ENCODE results near the gene AGTR1. TPM values are rescaled to one million over a fixed set of nuclear protein-coding genes. Genes with fewer than 3 reads are reported as not detected.
"Not testable (repeated sequence)": the region's sequence is repeated elsewhere in the genome, so short reads cannot be mapped to it uniquely, and the experiment has no call there.

AGTR1 gene
- polyA plus RNA-seq, 3 donors = 16.4 to 27.4 (median 17.1) TPM

DNA sequence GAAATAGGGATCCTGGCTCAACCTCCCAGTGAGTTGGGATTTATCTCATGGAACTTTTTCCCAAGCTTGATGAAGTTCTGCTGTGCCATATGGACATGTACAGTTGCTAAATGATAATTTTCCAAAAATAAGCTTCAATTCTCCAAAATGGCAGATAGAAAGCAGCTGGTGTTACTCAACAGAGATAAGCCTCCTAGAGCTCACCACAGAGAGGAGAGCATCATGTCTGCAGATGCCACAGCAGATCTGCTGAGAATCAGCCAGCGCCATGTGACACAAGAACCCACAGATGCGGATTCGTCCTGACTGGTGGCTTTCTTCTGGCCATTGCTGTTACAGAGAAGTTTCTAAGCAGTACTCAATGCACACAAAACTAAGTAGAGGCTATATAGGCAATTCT is 50.6 kb downstream of the AGTR1 start:
- DNase-seq (ENCODE audit: extremely low read depth in 1 of 11, low read depth in 9 of 11, low spot score in 4 of 11) = no peak

DNA sequence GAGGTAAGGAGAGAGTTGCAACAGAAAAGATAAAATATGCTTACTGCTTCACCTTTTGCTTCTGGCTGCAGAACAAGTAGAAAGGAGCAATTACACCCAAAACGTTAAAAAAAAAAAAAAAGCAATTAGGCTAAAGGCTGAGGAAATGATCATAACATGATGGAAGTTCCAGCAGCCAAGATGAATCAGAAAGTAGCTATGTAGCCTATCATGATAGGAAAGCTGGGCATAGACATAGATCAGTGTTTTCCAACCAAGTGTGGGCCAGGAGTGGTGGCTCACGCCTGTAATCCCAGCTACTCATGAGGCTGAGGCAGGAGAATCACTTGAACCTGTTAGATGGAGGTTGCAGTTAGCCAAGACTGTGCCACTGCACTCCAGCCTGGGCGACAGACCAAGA is 52.6 kb downstream of the AGTR1 start:
- no peak for DNase-seq (ENCODE audit: extremely low read depth in 1 of 11, low read depth in 9 of 11, low spot score in 4 of 11)

DNA sequence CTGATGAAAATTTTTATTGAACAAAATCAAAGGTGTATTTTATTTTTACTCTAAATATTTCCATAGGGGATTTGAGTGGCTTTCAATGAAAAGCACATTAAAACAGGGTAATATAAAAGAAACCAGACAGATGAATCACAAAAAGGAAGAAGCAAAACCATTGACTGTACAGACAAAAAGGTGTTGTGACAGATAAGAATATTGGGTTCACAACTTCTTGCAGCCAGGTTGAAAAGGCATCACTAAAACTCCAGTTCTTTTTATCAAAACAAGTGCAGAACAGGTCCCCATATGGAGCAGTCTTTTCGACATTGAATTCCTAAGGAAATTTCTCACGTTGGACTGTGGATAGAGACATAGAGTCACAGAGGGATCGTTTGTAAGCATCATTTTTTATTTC is 53.8 kb downstream of the AGTR1 start:
- no peak for DNase-seq (ENCODE audit: extremely low read depth in 1 of 11, low read depth in 9 of 11, low spot score in 4 of 11)

DNA sequence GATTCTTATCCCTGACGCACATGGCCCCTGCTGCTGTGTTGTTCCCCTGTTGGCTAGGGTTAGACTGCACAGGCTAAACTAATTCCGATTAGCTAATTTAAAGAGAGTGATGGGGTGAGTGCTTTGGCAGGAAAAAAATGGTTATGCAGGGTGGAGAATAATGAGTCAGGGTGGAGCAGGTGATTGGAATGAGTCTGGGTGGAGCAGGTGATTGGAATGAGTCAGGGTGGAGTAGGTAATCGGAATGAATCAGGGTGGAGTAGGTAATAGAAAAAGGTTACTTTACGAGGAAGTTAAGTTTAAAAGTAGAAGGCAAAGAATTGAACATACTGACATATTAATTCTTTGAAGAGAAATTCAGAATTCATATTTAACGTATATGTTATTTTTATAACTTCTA is 55.7 kb downstream of the AGTR1 start:
- not testable (repeated sequence) for DNase-seq (ENCODE audit: extremely low read depth in 1 of 11, low read depth in 9 of 11, low spot score in 4 of 11)

DNA sequence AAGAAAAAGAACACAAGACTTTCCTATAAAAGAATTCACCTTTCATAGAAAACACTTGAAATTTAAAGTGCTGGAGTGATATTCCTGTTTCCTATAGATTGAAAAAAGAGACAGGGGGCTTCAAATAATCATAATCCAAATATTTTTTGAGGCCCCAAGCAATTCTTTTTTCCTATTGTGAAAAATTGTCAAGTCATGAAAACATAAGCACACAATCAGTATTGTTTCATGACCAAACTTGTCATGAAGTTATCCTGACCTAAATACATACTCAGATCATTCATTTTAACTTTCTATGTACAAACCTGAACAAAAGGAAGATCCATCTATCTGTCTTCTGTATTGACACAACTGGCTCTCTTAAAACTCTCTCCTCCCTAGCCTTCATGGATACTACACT is 57.9 kb downstream of the AGTR1 start:
- DNase-seq (ENCODE audit: extremely low read depth in 1 of 11, low read depth in 9 of 11, low spot score in 4 of 11) = no peak

DNA sequence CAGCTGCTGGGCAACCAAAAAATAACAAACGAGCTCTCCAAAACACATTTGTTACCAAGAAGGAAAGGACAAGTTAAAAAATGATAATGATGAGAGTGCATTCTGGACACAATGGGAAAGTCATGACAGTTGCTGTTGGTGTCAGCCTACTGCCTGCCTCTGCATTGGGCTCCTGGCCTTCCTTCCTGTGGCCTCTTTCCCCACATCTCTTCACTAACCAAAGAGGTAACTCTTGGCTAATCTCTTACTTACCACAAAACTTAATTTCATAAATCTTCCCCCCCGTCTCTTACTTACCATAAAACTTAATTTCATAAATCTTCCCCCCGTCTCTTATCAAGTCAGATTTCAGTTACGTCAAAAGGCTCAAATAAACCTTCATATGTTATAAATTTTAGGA is 58.6 kb downstream of the AGTR1 start:
- DNase-seq (ENCODE audit: extremely low read depth in 1 of 11, low read depth in 9 of 11, low spot score in 4 of 11) = no peak

DNA sequence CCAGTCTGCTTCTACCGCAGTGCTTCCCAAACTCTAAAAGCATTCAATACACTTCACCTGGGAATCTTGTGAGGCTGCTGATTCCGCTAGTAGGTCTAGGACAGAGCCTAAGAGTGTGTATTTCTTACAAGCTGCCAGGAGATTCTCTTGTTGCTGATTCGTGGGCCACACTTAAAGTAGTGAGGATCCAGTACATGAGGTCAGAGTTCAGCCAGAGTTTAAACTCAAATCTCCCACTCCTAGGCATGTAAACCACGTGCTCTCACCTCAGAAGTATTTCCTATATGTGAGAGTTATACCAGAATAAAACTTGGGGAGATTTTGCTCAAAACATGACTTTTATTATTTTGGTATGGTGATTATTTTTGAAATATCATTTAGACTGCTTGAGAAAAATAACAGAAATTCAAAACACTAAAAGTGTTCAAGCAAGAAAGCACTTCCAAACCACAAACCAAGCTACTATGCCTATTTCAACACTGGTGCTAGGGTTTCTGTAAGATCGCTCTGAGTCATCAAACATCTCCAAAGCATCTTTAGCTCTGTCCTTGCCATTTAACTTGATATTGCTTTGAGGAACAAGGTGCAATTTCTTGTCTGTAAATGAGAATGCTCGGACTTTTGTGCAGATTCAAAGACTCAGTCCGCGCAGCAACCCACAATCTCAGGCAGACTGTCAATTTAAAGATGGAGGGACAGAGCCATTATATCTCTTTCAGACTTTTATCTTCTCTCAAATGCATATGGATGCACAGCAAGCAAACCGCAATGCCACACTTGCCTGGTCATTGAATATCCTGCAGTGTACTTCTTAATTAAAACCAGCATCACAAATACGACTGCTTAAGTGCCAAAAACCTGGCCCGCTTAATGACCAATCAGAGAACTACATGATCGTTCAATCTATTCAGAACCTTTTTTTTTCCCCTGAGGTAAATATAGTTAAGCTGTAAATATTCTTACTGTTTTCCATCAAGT is 59.8 kb downstream of the AGTR1 start:
- DNase-seq (ENCODE audit: extremely low read depth in 1 of 11, low read depth in 9 of 11, low spot score in 4 of 11) = no peak

DNA sequence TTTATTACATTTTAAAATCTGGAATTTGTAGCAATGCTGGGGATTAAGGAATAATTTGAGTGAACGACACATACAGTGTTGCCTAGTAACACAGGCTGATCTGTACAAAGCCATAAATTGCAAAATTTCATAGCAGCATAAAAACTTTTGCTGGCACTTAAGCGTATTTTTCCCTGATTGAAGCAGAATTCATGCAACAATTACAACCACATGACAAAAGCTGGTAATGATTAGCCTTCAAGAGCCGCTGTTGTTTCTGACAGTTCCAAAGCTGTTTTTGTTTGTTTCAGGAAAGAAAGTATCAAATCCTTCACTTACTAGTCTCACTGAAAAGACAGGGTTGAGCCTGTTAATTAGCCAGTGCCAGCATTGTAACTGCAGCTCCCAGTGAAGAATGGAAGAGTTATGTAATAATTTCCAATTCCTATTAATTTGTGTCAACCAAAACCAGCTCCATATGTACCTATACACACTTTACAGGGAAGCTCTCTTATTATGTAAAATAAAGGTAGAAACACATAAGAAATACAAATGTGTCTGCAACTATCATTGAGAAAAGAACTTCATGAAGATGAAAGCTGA is 60.7 kb downstream of the AGTR1 start:
- DNase-seq (ENCODE audit: extremely low read depth in 1 of 11, low read depth in 9 of 11, low spot score in 4 of 11) = no peak

DNA sequence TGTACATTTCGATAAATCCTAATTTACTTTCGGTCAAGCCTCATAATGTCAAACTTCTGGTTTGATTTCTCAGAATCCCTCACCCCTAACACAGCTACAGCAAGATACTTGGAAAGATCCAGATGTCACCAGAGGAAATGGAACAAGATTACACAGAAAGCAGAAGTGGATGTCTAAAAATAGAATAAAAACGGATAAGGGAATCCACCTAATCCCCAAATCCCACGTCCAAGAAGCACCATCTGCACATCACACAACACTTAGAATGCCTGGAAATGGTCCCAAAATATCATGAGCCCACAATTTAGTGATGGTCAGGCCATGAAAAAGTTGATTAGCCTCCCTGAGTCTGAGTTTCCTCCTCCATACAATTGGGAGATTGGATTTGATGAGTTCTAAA is 61.7 kb downstream of the AGTR1 start:
- no peak for DNase-seq (ENCODE audit: extremely low read depth in 1 of 11, low read depth in 9 of 11, low spot score in 4 of 11)

DNA sequence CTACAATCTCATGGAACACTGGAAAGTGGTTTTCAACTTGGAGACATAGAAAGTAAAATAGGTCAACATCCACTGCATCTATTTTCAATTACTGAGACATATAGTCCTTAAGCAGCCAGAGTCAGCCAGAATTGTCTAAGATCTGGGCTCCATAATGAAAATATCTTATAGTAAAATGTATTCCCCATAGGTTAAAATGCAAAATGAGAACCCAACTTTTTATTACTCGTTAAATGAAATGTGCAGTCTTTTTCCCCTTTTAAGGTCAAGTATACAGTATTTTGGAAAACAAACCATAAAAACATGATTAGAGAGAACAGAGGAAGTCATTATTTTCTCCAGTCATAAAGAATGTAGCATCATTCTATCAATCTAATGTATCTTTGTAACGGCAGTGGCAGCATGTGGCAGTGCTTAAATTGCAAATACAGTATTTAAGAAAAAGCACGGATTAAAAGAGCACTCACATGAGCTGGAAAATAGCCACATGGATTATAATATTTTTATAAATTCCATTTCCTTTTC is 65.5 kb downstream of the AGTR1 start:
- DNase-seq (ENCODE audit: extremely low read depth in 1 of 11, low read depth in 9 of 11, low spot score in 4 of 11) = peak in 8 of 11 donors; percentile 15 to 64 (median 46)

DNA sequence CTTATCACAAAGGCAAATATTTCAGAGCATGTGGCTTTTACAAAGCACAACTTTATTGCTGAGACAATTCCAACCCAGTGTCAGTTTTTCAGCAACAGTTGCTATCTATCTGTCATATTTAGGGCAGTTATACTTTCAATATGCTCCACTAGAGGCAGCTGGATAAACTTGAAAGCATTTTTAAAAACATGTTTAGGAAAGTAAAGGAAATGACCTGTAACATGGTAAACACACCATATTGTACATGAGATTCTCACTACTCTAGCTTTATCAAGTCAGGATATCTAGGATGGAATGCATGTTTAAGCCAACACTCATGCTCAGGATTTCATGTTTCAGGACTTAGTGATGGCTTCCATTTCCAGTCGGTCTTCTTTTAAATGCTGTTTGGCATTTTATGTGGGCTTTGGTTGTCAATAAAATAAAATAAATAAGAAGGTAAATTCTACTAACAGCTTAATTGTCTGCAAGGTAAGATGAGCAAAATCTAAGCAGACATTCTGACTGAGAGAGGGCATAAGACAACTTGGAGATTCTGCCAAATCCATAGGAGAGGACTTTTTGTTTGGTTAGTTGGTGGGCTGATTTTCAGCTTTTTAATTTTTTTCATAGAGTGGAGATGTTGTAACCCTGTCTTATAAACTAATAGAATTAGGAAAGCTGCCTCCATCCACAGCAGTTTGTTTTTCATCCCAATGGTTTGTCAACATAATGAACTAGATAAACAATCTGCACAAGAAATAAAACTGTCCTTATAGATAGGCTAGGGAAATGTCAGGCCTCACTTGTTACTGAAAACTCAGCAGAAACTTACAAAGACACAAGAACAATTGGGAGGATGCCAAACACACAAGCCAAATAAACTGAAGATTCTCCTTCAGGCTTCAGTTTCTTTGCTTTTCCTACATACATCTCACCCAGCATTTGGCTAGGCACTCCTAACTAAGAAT is 66.6 kb downstream of the AGTR1 start:
- DNase-seq (ENCODE audit: extremely low read depth in 1 of 11, low read depth in 9 of 11, low spot score in 4 of 11) = peak in 8 of 11 donors; percentile 48 to 76 (median 61)

DNA sequence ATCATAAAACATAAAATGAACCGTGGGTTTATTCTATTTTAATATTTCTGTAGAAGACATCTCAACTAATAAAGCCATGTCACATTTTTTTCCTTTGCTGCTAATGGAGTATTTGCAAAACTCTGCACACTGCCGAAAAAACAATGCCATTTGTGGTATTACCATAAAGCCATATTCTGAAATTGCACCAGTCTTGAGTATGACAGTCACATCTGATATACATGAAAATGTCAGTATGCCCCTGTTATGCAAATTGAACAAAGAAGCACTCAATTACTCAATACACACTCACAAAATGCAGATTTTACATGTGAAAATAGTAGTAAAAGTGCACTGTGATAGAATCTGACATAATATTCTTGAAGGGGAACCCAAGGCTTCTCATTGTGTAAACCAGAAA is 74.7 kb downstream of the AGTR1 start:
- no peak for DNase-seq (ENCODE audit: extremely low read depth in 1 of 11, low read depth in 9 of 11, low spot score in 4 of 11)

DNA sequence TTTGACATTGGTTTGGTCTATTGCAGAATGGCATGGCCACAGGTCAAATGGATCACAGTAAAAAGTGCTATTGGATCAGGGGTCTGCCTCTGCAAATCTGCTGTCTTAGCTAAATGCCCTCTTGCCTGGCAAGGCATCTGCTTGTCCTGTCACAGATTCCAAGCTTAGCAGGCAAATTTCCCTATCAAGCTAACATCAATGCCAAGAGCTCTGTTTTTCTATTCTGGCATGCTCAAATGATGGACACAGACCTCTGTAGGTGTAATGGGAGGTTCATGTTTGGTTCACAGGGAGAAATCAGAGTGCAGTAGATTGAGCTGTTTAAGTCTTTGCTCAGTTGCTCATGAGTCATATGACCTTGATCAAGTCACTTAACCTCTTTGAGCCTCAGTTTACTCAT is 75.1 kb downstream of the AGTR1 start:
- no peak for DNase-seq (ENCODE audit: extremely low read depth in 1 of 11, low read depth in 9 of 11, low spot score in 4 of 11)

DNA sequence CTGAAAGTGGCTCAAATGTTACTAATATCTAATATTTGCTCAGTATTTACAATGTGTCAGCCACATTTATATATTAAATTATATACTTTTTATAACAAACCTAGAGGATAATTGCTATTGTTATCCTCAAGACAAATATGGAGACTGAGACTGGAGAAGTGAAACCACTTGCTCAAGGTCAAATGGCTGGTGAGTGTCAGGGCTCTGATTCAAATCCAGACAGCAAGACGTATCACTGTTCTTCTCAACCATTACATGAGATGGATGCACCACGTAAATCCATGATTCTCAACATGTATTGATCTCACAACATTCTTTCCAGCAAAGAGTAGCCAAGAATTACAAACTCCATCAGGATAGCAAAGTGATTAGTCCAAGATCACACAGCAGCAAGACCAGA is 76.1 kb downstream of the AGTR1 start:
- DNase-seq (ENCODE audit: extremely low read depth in 1 of 11, low read depth in 9 of 11, low spot score in 4 of 11) = no peak

DNA sequence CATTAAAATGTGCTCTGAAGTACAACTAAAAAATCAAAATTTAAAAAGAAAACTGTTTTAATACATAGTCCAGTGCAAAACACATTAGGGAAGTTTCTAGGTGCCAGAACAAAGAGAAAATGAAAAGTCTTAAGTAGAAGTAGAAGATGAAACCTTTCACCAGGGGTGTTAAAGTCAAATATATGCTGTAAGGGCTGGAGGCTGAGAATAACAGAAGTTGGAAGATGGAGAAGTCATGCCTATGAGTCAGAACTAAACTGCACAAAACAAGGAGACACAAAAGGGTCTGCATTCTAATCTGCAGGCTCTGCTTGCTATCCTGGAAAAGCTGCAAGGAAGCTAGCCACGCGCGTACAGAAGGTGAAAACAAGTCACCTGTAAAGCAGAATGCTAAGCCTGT is 81.2 kb downstream of the AGTR1 start:
- no peak for DNase-seq (ENCODE audit: extremely low read depth in 1 of 11, low read depth in 9 of 11, low spot score in 4 of 11)

DNA sequence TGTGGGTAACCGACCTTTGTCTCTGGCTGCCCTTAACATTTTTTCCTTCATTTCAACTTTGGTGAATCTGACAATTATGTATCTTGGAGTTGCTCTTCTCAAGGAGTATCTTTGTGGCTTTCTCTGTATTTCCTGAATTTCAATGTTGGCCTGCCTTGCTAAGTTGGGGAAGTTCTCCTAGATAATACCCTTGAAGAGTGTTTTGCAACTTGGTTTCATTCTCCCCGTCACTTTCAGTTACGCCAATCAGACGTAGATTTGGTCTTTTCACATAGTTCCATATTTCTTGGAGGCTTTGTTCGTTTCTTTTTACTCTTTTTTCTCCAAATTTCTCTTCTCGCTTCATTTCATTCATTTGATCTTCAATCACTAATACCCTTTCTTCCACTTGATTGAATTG is 87.3 kb downstream of the AGTR1 start:
- DNase-seq (ENCODE audit: extremely low read depth in 1 of 11, low read depth in 9 of 11, low spot score in 4 of 11) = not testable (repeated sequence)

DNA sequence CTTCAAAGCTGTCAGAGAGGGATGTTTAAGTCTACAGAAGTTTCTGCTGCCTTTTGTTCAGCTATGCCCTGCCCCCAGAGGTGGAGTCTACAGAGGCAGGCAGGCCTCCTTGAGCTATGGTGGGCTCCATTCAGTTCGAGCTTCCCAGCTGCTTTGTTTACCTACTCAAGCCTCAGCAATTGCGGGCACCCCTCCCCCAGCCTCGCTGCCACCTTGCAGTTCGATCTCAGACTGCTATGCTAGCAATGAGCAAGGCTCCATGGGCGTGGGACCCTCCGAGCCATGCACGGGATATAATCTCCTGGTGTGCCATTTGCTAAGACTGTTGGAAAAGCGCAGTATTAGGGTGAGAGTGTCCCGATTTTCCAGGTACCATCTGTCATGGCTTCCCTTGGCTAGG is 88.5 kb downstream of the AGTR1 start:
- DNase-seq (ENCODE audit: extremely low read depth in 1 of 11, low read depth in 9 of 11, low spot score in 4 of 11) = not testable (repeated sequence)

DNA sequence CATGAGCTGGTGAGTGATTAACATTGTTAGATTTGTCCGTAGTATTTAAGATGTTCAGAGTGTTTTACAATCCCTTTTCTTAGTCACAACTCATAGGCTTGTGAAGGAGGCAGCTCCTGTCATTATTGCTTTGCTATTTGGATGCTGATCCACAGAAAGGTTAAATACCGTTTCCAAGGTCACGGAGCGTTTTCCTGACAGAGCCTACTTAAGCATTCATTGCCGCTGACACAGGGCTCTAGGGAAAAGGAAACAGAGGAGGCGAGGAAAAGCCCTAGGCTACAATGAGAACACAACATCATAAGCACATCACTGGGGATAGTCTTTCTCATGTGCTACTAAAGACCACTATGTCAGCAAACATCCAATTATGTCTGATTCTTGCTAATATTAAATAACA is 91.4 kb downstream of the AGTR1 start:
- peak in 1 of 11 donors; percentile 28 for DNase-seq (ENCODE audit: extremely low read depth in 1 of 11, low read depth in 9 of 11, low spot score in 4 of 11)

DNA sequence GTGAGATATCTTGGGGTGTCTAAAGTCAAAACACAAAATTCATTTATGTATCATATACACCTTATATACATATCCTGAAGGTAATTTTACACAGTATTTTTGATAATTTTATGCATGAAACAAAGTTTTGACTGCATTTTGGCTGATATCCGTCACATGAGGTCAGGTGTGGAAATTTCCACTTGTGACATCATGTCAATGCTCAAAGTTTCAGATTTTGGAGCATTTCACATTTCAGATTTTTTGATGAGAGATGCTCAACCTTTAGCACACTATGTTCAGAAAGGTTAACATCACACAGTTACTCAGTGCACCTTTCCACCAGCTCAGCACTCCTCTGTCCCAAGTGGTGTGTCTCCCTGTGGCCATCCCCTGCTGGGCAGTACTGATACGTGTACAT is 92.2 kb downstream of the AGTR1 start:
- no peak for DNase-seq (ENCODE audit: extremely low read depth in 1 of 11, low read depth in 9 of 11, low spot score in 4 of 11)

Data from renal cortex interstitium (tissue), 11 donors.